OCI-M2 (cell line): ENCODE results near the gene ERBB3.
"Not testable (repeated sequence)": the region's sequence is repeated elsewhere in the genome, so short reads cannot be mapped to it uniquely, and the experiment has no call there.

ENCODE experiments used
- DNase-seq: peaks from one replicate; lab custom pipeline; 2025; ENCODE audit not compliant: unreplicated experiment; lab: John Stamatoyannopoulos, UW

ERBB3 gene

DNA sequence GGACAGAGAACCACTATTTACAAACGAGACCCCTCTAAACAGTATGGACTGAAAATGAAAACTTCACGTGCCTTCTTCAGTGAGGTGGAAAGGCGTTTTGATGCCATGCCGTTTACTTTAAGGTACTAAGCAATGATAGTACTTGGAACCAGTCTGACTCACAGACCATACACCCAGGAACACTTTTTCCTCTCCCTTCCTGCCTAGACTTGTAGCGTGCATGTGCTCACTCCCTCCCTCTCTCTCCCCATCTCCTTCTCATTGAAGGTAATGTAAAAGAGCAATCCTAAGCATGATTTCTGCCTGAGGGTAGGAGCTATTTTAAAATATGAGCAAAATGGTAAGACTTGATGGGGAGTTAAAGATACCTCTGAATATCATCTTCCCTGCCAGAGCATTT is 30.6 kb downstream of the ERBB3 start:
- DNase-seq: no peak

DNA sequence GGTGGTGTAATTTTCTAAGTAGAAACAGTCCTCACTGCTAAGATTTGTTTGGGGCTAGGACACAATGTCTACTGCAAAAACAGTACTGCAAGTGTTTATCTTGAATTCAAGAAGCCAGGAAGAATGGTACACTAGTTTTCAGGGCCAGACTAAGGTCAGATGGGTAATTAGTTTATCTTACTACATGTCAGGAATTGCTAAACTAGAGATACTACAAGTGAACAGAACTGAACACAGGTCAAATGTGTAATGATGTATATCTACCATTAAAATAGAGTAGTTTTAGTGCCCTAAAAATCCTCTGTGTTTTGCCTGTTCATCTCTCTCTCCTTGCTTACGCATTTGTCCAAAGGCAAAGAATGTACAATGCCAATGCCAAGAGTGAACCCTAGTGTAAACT is 34.1 kb downstream of the ERBB3 start:
- DNase-seq: no peak

DNA sequence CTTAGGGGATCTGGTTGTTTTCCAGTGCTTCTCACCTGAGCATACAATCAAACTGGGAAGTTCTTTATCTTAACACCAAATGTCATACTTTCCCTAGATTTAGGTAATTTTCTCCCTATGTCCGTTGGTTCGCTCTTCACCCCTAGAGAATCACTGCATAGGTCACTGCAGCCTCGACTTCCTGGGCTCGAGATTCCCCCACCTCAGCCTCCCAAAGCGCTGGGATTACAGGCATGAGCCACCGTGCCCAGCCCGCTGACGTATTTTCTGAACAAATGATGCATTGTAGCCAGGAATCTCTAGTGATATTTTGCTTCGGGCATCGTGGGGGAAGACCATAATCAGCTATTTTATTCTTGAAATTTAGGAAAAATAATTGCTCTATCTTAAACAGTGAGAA is 35.4 kb downstream of the ERBB3 start:
- DNase-seq: no peak

DNA sequence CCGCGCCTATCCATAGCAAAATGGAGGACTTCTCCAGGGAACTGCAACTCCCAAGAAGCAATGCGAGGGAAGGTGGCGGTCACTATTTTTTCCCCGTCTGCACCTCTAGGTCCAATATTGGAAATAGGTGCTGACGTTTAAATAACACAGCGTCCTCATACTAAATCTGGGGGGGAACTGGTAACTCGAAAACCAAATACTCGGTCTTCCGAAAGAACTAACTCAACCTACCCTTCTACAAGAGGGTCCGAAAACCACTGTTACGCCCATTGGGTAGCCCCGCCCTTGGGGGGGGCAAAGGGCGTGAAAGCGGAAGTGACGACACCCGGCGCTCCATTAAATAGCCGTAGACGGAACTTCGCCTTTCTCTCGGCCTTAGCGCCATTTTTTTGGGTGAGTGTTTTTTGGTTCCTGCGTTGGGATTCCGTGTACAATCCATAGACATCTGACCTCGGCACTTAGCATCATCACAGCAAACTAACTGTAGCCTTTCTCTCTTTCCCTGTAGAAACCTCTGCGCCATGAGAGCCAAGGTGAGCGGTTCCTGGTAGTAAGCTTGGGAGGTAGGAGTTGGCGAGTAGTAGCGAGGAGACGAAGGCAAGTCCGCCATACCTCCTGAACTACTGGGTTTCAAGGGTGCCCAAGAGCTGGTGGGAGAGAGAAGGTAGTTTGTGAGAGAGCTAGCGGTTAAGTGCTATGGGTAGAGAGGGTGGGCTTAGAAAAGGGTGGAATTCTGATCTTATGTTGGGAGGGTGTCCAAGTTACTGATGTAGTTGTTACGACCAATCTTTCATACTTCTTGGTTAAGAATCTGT is 36.5 kb downstream of the ERBB3 start, which contains the start of gene RPL41:
Gene RPL41 (plus strand): TSS at position 367 of the 815 bp plus-strand sequence.
- DNase-seq: peak; percentile 87

DNA sequence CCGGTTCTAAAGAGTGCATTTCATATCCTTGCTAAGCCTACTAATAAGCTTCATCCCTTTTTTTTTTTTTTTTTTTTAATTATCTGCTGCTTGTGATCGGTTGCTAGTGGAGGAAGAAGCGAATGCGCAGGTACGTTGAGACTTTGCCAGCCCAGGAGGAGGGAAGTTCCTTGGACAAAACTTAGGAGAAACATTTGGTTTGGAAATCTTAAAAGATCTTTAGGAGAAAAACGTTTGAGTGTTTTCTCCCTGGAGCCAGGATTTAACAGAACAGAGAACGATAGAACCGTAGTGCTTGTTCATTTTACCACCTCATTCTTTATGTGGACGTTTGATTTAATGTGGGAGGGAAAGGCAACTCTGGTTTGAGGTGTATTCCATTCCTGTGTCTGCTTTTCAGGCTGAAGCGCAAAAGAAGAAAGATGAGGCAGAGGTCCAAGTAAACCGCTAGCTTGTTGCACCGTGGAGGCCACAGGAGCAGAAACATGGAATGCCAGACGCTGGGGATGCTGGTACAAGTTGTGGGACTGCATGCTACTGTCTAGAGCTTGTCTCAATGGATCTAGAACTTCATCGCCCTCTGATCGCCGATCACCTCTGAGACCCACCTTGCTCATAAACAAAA is 37.2 kb downstream of the ERBB3 start:
- DNase-seq: not testable (repeated sequence)

DNA sequence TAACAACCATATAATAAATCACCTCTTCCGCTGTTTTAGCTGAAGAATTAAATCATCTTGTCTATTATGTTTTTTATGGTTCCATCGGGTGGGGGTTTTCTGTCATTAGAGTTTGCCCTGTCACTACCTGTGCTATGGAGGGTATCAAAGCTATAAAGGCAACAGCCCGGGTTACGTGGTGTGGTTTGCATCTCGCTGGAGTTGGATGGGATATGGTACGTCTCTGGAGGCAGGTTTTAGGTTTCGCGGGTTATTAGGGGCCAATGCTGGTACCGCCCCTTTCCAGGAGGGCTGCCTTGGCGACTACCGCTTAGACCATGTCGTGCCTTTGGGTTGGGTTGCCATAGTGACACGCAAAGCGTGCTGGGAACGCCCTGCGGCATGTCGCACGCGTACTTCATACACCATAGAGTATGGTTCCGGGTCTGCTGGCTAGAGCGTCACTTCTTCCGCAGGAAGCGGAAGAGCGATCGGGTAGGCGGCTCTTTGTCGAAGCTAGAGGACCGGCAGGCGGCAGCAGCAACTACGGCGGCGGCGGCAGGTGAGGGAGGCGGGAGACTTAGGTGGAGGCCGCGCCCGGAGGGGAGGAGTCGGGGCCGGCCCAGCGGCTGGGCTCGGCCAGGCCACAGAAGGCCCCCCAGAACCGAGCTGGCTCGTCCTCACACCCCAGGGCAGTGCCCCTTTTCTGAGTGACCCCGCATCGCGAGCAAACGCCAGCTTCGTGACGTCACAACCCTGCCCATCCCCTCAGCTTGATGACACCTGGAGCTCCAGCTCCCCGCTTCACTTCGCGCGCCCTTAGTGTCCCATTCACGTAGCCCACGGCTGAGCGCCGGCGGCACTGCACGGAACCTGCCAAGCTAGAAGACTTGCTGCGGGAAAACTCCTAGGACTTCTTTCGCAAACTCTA is 38.1 kb downstream of the ERBB3 start, which contains the start of gene ZC3H10:
Gene ZC3H10 (plus strand): TSS at position 489 of the 910 bp plus-strand sequence. CDS start 2,297 bp downstream, outside the sequence.
- peak; percentile 77 for DNase-seq

DNA sequence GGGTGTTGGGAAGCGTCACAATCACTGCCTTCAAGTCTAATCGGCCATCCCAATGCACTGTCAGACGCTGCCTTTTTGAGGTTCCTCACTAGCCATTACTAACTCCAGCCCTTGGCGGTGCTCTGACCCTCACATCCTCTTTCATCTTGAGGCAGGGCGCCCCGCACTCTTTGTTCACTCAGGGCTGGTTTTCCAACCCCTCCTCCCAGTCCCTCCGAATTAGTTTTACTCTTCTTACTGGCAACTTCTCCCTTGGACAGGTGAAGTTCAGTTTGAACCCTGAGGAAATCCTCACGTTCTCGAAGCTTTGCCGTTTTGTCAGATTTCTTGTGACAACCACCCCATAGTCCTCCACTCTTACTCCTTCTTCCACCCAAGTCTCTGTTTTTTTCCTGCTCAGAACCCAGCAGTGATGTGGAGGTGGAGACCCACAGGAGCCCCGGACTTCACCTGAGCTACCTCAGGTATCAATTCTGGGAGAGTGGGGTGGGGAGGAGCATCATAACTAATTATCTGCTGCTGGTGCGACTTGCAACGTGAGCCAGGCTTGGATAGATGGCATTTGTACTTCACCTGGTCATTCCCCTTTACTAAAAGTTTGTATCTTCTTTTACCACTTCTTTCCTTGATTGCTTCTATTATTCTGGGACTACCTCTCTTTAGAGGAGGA is 38.9 kb downstream of the ERBB3 start:
- DNase-seq: no peak

DNA sequence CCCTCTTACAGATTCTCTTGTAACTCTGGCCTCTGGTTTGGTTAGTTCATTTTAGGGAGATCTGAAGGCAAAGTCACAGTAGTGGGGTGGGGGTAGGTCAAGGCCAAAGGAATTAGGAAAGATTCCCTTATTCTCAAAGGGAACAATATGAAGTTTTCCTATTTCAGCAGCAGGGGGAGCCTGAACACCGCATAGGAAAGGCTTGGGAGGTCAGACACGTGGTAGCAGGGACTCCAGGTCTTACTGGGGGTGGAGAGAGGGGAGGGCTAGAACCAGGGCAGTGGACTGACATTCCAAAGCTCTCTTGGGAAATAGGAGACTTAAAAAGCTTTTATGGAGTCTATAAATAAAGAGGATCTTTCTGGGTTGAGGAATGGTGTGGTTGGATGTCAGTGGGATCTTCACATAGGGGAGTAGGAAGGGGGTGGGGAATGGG is 39.4 kb downstream of the ERBB3 start:
- DNase-seq: no peak

DNA sequence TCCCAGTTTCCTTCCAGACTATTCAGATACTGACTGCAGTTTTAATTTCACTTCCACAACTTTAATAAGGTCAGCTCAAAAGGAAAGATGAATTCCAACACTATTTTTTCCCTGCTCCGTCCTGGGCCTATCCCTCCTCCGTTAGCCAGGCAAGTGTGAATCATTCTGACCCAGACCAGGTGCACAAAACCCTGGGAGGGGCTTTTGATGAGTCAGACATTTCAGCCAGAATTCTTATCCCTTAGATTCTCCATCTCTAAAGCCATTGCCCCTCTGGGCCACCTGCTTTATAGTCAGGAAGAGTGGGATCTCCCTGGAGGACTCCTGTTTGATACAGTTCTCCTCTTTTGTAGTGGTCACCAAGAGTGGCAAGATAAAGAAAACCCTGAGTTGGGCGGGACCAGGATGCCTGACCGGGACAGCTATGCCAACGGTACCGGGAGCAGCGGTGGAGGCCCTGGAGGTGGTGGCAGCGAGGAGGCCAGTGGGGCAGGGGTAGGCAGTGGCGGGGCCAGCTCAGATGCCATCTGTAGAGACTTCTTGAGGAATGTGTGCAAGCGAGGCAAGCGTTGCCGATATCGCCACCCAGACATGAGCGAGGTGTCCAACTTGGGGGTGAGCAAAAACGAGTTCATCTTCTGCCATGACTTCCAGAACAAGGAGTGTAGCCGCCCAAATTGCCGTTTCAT is 40.3 kb downstream of the ERBB3 start:
- no peak for DNase-seq

DNA sequence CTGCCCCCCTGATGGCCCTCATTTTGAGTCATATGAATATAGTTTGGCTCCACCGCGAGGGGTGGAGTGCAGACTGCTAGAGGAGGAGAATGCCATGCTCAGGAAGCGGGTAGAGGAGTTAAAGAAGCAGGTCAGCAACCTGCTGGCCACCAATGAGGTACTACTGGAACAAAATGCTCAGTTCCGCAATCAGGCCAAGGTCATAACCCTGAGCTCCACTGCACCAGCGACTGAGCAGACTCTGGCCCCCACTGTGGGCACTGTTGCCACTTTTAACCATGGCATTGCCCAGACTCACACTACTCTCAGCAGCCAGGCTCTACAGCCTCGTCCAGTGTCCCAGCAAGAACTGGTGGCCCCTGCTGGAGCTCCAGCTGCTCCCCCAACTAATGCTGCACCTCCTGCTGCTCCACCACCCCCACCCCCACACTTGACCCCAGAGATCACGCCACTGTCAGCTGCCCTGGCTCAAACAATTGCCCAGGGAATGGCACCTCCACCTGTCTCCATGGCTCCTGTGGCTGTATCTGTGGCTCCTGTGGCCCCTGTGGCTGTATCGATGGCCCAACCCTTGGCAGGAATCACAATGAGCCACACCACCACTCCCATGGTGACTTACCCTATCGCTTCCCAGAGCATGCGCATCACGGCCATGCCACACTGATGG is 41.4 kb downstream of the ERBB3 start:
- no peak for DNase-seq

DNA sequence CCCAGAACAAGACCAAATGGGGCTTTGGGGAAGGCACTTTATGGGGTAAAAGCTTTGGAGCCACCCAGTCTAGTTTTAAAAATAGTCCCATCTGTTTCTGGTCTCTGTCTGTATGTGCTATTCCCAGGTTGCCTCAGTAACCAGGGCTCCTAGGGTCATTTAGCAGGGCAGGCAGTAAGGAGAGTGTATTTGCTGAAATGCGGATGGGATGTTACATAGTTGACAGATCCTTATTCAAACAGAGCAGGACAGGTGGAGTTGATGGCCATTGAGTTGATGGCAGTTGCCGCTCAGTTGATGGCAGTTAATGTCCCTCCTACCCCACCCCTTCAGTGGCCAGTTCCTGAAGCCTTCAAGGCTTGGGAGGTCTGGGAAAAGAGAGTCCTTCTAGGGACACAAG is 42.7 kb downstream of the ERBB3 start:
- DNase-seq: no peak

DNA sequence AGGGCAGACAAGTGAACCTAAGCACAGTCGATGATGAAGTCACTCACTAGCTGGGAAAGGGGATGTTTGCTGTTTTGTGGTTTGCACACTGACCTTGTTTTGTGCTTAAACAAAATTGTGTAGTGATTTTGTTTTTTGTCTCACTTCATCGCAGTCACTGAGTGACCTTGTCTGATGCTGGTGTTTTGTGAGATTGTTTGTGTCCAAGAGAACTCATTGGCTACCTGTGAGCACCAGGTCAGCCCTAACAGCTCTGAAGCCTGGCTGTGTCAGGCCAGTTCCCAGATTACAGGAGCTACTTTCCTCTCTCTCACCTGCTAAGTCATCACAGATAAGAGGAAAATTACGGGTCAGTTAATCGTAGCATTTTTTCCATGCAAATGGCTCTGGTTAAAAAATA is 44.2 kb downstream of the ERBB3 start:
- no peak for DNase-seq

DNA sequence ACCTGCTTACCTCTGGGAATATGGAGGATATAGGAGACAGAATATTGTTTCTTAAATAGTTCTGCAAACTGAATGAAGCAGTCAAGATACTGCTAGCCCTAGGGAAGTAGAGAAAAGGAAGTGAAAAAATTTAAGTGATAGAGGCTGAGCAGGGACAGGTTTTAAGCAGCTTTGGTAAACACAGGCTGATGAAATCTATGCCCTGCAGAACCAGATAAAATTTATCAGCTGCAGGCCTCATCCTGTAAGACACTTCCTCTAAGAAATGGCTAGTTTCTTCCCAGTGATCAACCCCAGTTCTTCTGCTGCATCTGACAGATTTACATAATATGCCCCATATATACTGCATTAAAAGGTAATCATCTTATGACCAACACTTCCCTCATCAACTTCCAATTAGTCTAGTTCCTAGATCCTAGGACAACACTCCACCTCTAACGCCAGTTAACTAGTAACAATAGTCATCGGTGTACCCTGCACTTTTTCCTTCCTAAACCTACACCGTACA is 46.8 kb downstream of the ERBB3 start:
- DNase-seq: peak; percentile 64

DNA sequence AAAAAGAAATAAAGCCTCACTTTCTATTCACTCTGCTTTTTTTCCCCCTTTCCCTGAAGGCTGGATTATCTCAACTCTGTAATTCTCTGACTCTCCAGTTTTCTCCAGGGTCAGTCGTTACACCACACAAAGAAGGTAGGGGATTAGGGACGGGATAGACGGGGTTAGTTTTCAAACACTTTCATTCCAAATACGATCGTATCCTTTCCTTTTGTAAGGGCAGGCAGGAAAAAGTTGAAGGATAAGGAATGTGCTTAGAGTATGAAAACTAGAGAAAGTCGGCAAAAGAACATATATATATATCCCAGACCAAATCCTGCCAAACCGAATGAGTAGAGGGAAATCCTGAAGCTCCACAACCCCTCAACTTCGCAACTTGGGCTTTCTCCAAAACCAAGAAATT is 47.5 kb downstream of the ERBB3 start:
- DNase-seq: no peak

DNA sequence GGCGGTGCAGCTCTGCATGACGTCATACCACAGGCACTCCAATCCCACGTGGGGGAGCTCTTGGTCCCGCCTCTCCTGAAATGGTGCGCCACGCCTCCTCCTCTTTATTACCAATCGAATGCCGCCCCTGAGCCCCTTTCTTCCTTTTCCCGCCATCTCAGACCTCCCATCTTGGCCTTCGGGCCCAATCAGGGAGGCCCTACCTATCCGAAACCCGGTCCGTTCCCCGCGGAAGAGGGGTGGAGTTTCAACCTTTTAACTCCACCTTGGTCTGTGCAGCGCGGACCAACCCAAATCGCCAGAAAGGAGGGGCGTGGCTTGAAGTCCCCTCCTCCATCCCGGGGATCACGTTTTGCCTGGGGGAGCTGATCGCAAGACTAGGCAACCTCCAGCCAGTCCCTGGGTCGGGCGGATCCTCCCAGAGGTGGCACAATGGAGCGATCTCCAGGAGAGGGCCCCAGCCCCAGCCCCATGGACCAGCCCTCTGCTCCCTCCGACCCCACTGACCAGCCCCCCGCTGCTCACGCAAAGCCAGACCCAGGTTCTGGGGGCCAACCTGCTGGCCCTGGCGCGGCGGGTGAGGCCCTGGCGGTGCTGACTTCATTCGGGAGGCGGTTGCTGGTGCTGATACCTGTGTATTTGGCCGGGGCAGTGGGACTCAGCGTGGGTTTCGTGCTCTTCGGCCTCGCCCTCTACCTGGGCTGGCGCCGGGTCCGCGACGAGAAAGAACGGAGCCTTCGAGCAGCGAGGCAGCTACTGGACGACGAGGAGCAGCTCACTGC is 48.1 kb downstream of the ERBB3 start, which contains the start of gene ESYT1:
Gene ESYT1 (plus strand): TSS at position 380 of the 782 bp plus-strand sequence. CDS start 53 bp downstream, at position 433.
- DNase-seq: peak; percentile 83

DNA sequence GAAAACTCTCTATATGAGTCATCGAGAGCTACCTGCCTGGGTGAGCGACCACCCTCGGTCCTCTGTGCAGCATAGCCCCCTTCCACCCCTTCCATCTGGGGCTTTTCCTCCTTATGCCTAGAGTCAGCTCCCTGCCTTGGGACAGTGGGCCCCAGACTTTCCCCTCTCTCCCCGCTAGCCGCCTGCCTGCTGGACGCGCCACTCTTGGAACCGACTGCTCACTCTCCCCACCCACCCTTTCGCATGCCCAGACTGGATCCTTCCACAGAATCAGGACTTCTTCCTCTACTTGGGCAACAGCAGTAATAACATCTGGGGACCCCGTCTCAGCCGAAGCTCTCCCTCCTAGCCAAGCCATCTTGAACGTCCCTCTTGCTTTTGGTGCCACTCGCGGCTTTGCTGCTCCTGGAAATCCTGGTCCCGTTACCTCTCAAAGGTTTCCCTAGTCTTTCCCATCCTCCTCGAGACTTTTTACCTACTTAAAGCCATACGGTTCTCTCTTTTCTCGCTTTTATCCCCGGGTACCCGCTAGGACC is 48.8 kb downstream of the ERBB3 start:
- no peak for DNase-seq

DNA sequence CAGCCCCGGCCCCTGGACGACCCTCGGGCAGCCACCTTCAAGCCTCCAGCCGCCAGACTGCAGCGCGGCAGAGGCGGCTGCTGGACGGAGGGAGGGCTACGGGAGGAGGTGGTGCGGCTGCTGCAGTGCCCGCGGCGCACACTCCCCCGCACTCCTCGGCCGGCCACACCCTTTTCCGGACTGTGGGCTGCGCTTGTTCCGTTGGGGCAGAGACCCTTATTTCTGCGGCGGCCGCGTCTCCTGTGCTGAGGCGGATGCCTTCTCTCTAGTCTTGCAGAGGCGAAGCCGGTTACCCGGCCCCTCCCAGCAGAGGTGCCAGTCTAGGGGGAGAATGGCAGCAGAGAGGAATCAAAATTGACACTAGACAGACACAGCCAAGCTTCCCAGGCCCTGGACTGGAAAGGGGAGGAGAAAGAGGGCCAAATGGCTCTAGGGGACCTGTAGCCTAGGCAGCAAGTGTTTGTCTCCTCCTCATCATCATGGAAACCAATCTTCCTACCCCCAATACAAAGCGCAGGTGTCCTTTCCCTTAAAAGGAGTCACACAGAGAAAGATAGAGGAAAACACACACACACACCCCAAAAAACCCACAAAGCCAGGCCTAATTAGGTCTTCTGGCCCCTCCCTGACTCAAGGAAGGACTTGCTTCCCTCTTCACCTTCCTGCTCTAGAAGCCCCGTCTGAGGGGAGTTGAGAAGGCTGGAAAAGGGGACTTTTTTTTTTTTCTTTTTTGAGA is 49.4 kb downstream of the ERBB3 start:
- no peak for DNase-seq
